ENCODE measurements around the gene FAM117A. TPM values are rescaled to one million over a fixed set of nuclear protein-coding genes. Genes with fewer than 3 reads are reported as not detected.

FAM117A gene
- total RNA-seq, 2 experiments from 2014 or later: 14.1 to 15.4 TPM

GRCh38 chr17:49694847-49695697, 68.9 kb downstream of the FAM117A start:
- POLR2A ChIA-PET: interaction anchor here (1.3 kb wide), 1 partner anchor 20 kb away, joined by 5 read pairs; no protein-coding TSS in a partner anchor
- no peaks in the 10 kb centered on the region for H3K9me3 Mint-ChIP-seq (ENCODE audit: low read depth)
- peak overlapping the region; percentile 90 for H3K27ac Mint-ChIP-seq
- no peak overlapping the region for H3K4me3 Mint-ChIP-seq
- intact Hi-C loops (cut with DNase I, micrococcal nuclease): loop anchor here (1.0 kb wide), 2 partner anchors 120 to 125 kb away; partner anchors contain the start of gene NXPH3 (in 1 of the 2)
- peaks cover 36% of the 10 kb centered on the region for H3K4me1 Mint-ChIP-seq
- peaks cover 8% of the 10 kb centered on the region for H3K36me3 Mint-ChIP-seq (ENCODE audit: low read depth)
- DNase-seq (peak; percentile 85), ATAC-seq (peak; percentile 40)
- no peaks in the 10 kb centered on the region for H3K27me3 Mint-ChIP-seq
- CTCF ChIA-PET: interaction anchor here (0.6 to 24.0 kb wide), 32 partner anchors 9 to 500 kb away, joined by 3 to 458 read pairs (median 5); partner anchors contain the start of genes FAM117A, NXPH3 and SLC35B1

DNA sequence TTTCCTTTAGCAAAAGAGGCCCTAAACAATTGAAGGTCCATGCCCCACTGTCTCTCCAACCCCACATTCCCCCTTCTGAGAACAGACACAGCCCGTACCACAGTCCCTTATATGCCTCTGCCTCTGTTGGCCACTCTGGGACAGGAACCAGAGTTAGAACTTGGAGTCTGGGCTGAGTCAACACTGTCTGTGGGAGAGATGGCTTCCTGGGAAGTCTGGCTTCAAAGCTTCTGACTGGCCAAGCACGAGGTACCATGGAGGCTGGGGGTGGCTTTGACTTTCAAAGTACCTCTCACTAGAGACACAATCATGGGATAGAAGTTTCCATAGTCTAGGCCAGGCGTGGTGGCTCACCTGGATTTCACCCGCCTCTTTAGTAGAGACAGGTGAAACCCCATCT, 71.2 kb downstream of the FAM117A start:
- ATAC-seq (no peak), DNase-seq (no peak)
- Mint-ChIP-seq H3K27me3 (no peaks in the 10 kb centered on the region), H3K4me3 (no peak overlapping the region), H3K9me3 (ENCODE audit: low read depth) (peaks cover 3% of the 10 kb centered on the region), H3K27ac (no peak overlapping the region), H3K4me1 (peaks cover 51% of the 10 kb centered on the region), H3K36me3 (ENCODE audit: low read depth) (peaks cover 5% of the 10 kb centered on the region)
- POLR2A ChIA-PET: no interaction called here
- intact Hi-C loops (cut with DNase I, micrococcal nuclease): no loop called here
- CTCF ChIA-PET: interaction anchor here (0.7 to 24.0 kb wide), 2 partner anchors 91 to 122 kb away, joined by 3 to 458 read pairs; partner anchors contain the start of gene NXPH3

- peaks cover 7% of the 10 kb centered on the region for H3K9me3 Mint-ChIP-seq (ENCODE audit: low read depth)
- DNase-seq (no peak), ATAC-seq (no peak)
- H3K4me3 Mint-ChIP-seq: no peak overlapping the region
- POLR2A ChIA-PET: interaction anchor here (0.6 kb wide), 1 partner anchor 38 kb away, joined by 5 read pairs; no protein-coding TSS in a partner anchor
- no peak overlapping the region for H3K27ac Mint-ChIP-seq
- no peaks in the 10 kb centered on the region for H3K27me3 Mint-ChIP-seq
- intact Hi-C loops (cut with DNase I, micrococcal nuclease): no loop called here
- CTCF ChIA-PET: interaction anchor here (1.2 to 24.0 kb wide), 2 partner anchors 101 to 121 kb away, joined by 4 to 458 read pairs; partner anchors contain the start of gene NXPH3
- H3K4me1 Mint-ChIP-seq: peaks cover 58% of the 10 kb centered on the region
- H3K36me3 Mint-ChIP-seq (ENCODE audit: low read depth): peaks cover 5% of the 10 kb centered on the region
Observed at GRCh38 chr17:49691677-49692191, 72.2 kb downstream of the FAM117A start.

DNA sequence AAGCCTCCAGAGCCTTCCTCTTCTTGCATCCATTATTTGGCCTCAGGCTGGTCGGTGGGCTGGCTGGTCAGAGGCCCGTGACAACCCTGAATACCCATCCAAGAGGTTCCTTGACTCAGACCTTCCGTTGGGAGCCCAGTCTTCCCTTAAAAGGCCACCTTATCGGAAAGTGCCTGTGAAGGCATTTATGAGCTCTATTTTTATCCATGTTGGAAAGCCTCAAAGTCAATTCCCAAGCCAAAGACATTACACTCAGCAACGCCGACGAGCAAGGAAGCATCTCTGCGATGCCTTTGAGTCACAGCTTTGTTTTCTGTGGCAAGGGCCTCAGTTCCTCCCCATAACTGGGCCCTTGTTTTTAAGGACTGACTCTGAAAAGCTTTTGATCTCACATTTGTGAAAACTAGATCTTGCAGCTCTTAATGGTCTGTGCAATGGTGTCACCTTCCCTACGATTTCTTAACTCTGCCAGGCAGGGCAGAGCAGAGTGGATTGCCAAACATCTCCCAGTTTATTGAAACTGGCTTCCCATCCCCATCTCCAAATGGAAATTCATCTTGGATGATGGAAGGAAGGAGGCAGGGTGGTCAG, 72.8 kb downstream of the FAM117A start:
- DNase-seq (no peak), ATAC-seq (no peak)
- ChIA-PET POLR2A (interaction anchor here (0.6 kb wide), 1 partner anchor 38 kb away, joined by 5 read pairs; no protein-coding TSS in a partner anchor), CTCF (interaction anchor here (0.7 to 24.0 kb wide), 5 partner anchors 16 to 133 kb away, joined by 3 to 458 read pairs (median 4); partner anchors contain the start of genes NXPH3 and SLC35B1)
- H3K9me3 Mint-ChIP-seq (ENCODE audit: low read depth): peaks cover 7% of the 10 kb centered on the region
- peaks cover 5% of the 10 kb centered on the region for H3K36me3 Mint-ChIP-seq (ENCODE audit: low read depth)
- H3K4me3 Mint-ChIP-seq: no peak overlapping the region
- intact Hi-C loops (cut with DNase I, micrococcal nuclease): no loop called here
- no peak overlapping the region for H3K27ac Mint-ChIP-seq
- peaks cover 54% of the 10 kb centered on the region for H3K4me1 Mint-ChIP-seq
- no peaks in the 10 kb centered on the region for H3K27me3 Mint-ChIP-seq

- no peak for ATAC-seq
- Mint-ChIP-seq H3K4me3 (no peak overlapping the region), H3K9me3 (ENCODE audit: low read depth) (peaks cover 7% of the 10 kb centered on the region), H3K36me3 (ENCODE audit: low read depth) (peaks cover 5% of the 10 kb centered on the region), H3K27ac (no peak overlapping the region), H3K4me1 (peaks cover 46% of the 10 kb centered on the region), H3K27me3 (no peaks in the 10 kb centered on the region)
- CTCF ChIA-PET: interaction anchor here (0.7 to 24.0 kb wide), 4 partner anchors 43 to 133 kb away, joined by 3 to 458 read pairs (median 6); partner anchors contain the start of gene NXPH3
- no peak for DNase-seq
- intact Hi-C loops (cut with DNase I, micrococcal nuclease): no loop called here
- POLR2A ChIA-PET: no interaction called here
Observed at GRCh38 chr17:49690256-49690655, 73.7 kb downstream of the FAM117A start.

GRCh38 chr17:49688848-49689247, 75.1 kb downstream of the FAM117A start:
- intact Hi-C loops (cut with DNase I, micrococcal nuclease): loop anchor here in 1 of 2 experiments (1.0 kb wide), 1 partner anchor 11 kb away; the partner anchor contains the start of gene SPOP
- no peak for ATAC-seq
- no peak for DNase-seq
- ChIA-PET CTCF (interaction anchor here (0.7 to 24.0 kb wide), 4 partner anchors 18 to 118 kb away, joined by 3 to 458 read pairs (median 4); partner anchors contain the start of gene NXPH3), POLR2A (interaction anchor here (0.7 kb wide), 1 partner anchor 45 kb away, joined by 4 read pairs; no protein-coding TSS in a partner anchor)
- Mint-ChIP-seq H3K4me3 (no peak overlapping the region), H3K27ac (peak overlapping the region; percentile 75), H3K4me1 (peaks cover 42% of the 10 kb centered on the region), H3K36me3 (ENCODE audit: low read depth) (peaks cover 5% of the 10 kb centered on the region), H3K27me3 (no peaks in the 10 kb centered on the region), H3K9me3 (ENCODE audit: low read depth) (peaks cover 7% of the 10 kb centered on the region)

GRCh38 chr17:49687878-49688491, 75.9 kb downstream of the FAM117A start:
- Mint-ChIP-seq H3K27me3 (no peaks in the 10 kb centered on the region), H3K9me3 (ENCODE audit: low read depth) (peaks cover 7% of the 10 kb centered on the region), H3K27ac (peak overlapping the region; percentile 97), H3K4me3 (peak overlapping the region; percentile 55), H3K36me3 (ENCODE audit: low read depth) (peaks cover 5% of the 10 kb centered on the region), H3K4me1 (peaks cover 42% of the 10 kb centered on the region)
- CTCF ChIA-PET: interaction anchor here (0.7 to 24.0 kb wide), 7 partner anchors 8 to 444 kb away, joined by 3 to 458 read pairs (median 3); partner anchors contain the start of gene NXPH3
- intact Hi-C loops (cut with DNase I, micrococcal nuclease): loop anchor here in 1 of 2 experiments (1.0 kb wide), 1 partner anchor 10 kb away; the partner anchor contains the start of gene SPOP
- ATAC-seq (peak; percentile 68), DNase-seq (peak; percentile 32)
- POLR2A ChIA-PET: interaction anchor here (0.7 kb wide), 1 partner anchor 46 kb away, joined by 4 read pairs; no protein-coding TSS in a partner anchor

DNA sequence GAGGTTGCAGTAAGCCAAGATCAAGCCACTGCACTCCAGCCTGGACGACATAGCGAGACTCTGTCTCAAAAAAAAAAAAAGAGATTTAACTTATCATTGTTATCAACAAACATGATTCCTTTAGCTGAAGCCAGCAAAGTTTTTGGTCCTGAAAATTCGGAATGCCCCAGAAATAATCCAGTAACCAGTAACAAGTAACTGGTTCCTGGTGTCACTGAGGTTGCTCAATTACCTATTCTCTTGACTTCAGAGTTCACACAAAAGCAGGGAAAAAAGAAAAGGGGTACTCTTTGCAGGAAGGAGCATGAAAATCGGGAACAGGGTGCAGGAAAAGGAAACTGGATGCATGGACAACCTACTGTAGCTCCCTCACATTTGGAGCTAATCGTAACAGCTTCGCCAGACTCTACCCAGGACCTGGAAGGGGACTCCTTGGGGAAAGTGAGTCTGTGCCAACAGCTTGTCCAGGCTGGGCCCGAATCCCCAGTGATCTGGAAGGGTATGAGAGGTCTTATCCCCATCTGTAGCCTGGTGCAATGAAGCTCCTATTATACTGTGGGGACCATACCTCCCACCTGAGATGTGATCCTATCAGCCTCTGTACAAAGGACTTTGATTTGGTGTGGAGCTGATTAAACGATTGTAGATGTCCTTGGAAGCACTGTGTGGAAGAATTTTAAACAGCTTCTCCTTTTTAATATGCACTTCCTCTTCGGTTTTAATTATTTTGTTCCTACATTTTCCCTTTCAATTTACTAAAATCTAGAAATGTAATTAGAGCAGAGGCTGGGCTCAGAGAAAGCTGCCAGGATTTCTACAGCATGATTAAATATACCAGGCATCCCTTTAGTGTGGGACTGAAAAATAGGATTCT, 82.6 kb downstream of the FAM117A start:
- Mint-ChIP-seq H3K36me3 (ENCODE audit: low read depth) (peaks cover 13% of the 10 kb centered on the region), H3K4me1 (peaks cover 12% of the 10 kb centered on the region), H3K4me3 (no peak overlapping the region), H3K9me3 (ENCODE audit: low read depth) (no peaks in the 10 kb centered on the region), H3K27me3 (no peaks in the 10 kb centered on the region), H3K27ac (no peak overlapping the region)
- intact Hi-C loops (cut with DNase I, micrococcal nuclease): no loop called here
- ATAC-seq: no peak
- POLR2A ChIA-PET: interaction anchor here (0.6 kb wide), 1 partner anchor 147 kb away, joined by 4 read pairs; no protein-coding TSS in a partner anchor
- DNase-seq: no peak
- CTCF ChIA-PET: interaction anchor here (0.7 to 2.4 kb wide), 4 partner anchors 15 to 313 kb away, joined by 4 to 21 read pairs (median 6); no protein-coding TSS in a partner anchor

DNA sequence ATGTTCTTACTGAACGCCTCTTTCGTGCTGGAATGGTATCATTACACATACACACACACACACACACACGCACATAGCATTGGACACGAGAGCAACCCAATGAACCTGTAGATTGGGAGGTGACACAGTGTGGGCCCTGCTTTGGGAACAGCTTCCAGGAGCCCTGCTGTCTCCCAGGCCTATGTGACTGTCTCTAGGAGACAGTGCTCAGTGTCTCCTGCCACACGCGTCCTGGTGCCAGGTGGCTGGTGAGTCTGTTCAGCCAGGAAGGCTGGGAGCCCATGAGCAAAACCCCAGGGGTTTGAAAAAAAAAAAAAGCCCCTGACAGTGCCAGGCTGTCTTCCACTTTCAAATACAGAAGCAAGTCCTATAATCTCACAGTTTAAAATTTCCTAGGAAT, 83.6 kb downstream of the FAM117A start:
- Mint-ChIP-seq H3K4me1 (peaks cover 22% of the 10 kb centered on the region), H3K27me3 (no peaks in the 10 kb centered on the region), H3K9me3 (ENCODE audit: low read depth) (no peaks in the 10 kb centered on the region), H3K36me3 (ENCODE audit: low read depth) (peaks cover 18% of the 10 kb centered on the region), H3K4me3 (no peak overlapping the region), H3K27ac (no peak overlapping the region)
- intact Hi-C loops (cut with DNase I, micrococcal nuclease): no loop called here
- ChIA-PET POLR2A (interaction anchor here (0.6 kb wide), 1 partner anchor 34 kb away, joined by 7 read pairs; no protein-coding TSS in a partner anchor), CTCF (interaction anchor here (0.7 to 2.4 kb wide), 4 partner anchors 16 to 111 kb away, joined by 4 to 21 read pairs (median 8); no protein-coding TSS in a partner anchor)
- no peak for DNase-seq
- ATAC-seq: no peak
